Inferior parietal cortex (tissue), 1 donor: ENCODE data around the gene HSF4.

Experiments used
- DNase-seq: peaks from one replicate; pipeline ENCODE4 v3.0.0-alpha.2; 2016; ENCODE audit errors: extremely low spot score

Gene HSF4

GRCh38 chr16:67184995-67185650, 20.6 kb downstream of the HSF4 start:
- DNase-seq = peak; percentile 80

- DNase-seq = no peak
Observed at GRCh38 chr16:67185651-67186134, 21.1 kb downstream of the HSF4 start.

GRCh38 chr16:67186550-67186950, 22.0 kb downstream of the HSF4 start:
- no peak for DNase-seq

- no peak for DNase-seq
Observed at GRCh38 chr16:67187175-67187890, 22.8 kb downstream of the HSF4 start.

- no peak for DNase-seq
Observed at GRCh38 chr16:67188323-67188722, 23.8 kb downstream of the HSF4 start.

GRCh38 chr16:67188798-67189197, 24.3 kb downstream of the HSF4 start:
- no peak for DNase-seq

GRCh38 chr16:67190041-67190440, 25.5 kb downstream of the HSF4 start, which contains the start of gene EXOC3L1:
TSS of gene EXOC3L1 (minus strand) at chr16:67190136. CDS start at chr16:67189676, 460 bp downstream.
- no peak for DNase-seq

- DNase-seq = no peak
Observed at GRCh38 chr16:67190448-67191399, 26.2 kb downstream of the HSF4 start.

- DNase-seq = no peak
Observed at GRCh38 chr16:67191411-67191994, 27.0 kb downstream of the HSF4 start.

- DNase-seq = peak; percentile 96
Observed at GRCh38 chr16:67191995-67192681, 27.6 kb downstream of the HSF4 start, which contains the start of gene E2F4. TSS of gene E2F4 (plus strand) at chr16:67192155. CDS start at chr16:67192228, 73 bp downstream.

- no peak for DNase-seq
Observed at GRCh38 chr16:67192781-67193361, 28.3 kb downstream of the HSF4 start.

- DNase-seq = no peak
Observed at GRCh38 chr16:67193536-67193935, 29.0 kb downstream of the HSF4 start.

- no peak for DNase-seq
Observed at GRCh38 chr16:67194260-67194659, 29.7 kb downstream of the HSF4 start.

GRCh38 chr16:67195676-67196075, 31.1 kb downstream of the HSF4 start:
- DNase-seq = no peak

- DNase-seq = no peak
Observed at GRCh38 chr16:67196881-67197280, 32.3 kb downstream of the HSF4 start.

- no peak for DNase-seq
Observed at GRCh38 chr16:67197704-67198103, 33.2 kb downstream of the HSF4 start.

GRCh38 chr16:67198238-67198734, 33.7 kb downstream of the HSF4 start:
- no peak for DNase-seq

- DNase-seq = no peak
Observed at GRCh38 chr16:67199011-67199807, 34.7 kb downstream of the HSF4 start, which contains the start of gene ELMO3. TSS of gene ELMO3 (plus strand) at chr16:67199131. CDS start at chr16:67199327, 196 bp downstream.

- no peak for DNase-seq
Observed at GRCh38 chr16:67199808-67200198, 35.3 kb downstream of the HSF4 start.
